Stimulated activated CD4-positive, alpha-beta T cell treated with anti-CD3 and anti-CD28 coated beads, Interleukin-1b, Interleukin-23, amount 100 ng/mL, for 48 hours (primary cell): ENCODE results near the gene WDR70.

Source experiments
- DNase-seq: peaks from one replicate; pipeline ENCODE4 v3.0.0-alpha.2; 2020

The WDR70 gene

DNA sequence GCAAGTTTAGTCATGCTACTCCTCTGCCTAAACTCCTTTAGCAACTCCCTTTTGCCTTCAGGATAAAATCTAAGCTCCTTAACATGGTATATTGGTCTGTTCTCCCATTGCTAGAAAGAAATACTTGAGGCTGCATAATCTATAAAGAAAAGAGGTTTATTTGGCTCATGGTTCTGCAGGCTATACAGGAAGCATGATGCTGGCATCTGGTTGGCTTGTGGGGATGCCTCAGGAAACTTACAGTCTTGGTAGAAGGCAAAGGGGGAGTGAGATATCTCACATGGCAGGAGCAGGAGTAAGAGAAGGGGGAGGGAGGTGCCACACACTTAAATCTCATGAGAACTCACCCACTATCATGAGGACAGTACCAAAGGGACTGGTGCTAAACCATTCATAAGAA lies 315.7 kb downstream of the WDR70 start:
- DNase-seq = no peak

DNA sequence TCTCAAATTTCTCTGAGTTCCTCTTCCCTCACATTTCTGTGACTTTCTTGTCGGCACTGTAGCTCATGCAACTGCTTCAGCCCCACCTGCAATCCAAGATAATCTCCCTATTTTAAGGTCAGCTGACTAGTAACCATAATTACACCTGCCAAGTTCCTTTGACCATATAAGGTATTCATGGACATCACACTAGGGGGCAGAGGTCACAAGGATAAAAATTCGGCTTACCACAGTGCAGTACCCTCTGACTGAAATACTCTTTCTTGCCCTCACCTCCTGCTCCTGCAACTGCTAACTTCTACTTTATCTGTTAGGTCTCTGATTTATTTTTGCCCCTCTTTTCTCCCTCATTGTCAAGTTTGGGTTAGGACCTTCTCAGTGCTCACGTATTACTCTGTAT lies 316.5 kb downstream of the WDR70 start:
- no peak for DNase-seq

DNA sequence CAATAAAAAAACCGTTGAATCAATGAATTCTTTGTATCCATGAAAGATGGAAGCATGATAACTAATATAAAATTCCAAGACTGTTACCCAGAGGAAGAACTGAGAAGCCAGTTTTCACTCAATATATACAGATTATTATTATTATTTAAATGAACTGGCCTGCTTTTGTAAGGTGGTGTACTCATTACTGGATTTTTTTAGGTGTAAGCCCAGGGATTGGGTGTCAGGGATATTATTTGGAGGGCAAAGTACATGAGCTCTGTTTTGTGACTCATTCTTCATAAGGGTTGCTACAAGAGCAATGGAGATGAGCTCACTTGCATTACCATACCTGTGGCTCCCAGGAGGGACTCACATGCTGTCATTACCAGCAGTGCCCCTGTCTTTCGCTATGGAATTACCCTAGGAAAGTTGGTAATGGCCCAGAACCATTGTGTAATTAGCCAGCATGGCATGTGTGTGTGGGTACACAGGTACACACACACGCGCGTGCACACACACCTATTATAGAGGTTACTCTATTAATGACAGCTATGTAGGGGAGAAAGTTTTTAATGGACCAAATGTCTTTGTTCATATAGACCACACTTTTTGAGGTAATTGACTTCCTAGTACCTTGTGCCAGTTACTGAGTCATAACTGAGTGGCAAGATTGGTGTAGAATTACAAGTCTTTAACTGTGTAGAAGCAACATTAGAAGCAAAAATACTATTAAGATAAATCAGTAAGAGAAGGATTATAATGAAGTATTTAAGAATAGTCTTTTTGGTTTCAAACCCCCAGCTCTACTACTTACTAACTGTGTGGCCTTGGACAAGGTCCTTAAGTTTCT lies 317.3 kb downstream of the WDR70 start:
- no peak for DNase-seq

DNA sequence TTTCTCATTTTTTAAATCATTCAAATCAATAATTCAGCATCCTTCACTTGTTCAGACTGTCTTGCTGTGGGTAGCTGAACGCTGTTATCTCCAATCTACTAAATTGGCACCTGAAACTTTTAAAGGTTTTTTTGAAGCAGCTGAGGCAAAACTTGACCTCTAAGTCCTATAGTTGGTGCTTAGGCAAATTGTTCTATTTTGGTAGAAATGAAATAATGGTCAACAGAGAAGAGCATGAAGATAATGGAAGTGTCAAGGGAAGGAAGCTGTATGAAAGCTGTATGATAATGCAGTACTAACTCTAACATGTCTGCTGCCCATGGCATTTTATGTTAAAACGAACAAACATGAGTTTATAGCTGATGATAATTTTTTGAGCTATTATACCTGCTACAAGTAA lies 322.8 kb downstream of the WDR70 start:
- DNase-seq = no peak

DNA sequence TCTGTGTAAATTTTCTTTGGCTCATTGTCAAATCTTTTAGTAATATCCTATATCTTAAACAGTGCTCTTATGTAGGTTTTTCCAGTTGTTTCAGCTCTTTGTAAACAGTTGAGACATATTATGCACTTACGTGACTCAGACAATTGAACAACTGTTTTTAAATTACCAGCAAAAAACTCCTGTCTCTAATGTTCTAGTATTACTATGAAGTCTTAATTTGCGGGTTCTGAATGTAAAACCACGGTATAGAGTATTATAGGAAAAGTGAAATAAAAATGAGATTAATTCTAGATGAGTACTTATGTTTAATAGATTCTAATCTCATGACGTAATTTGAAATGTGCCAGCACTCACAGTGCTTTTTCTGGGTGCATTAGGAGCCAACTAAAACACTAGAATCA lies 324.7 kb downstream of the WDR70 start:
- no peak for DNase-seq

DNA sequence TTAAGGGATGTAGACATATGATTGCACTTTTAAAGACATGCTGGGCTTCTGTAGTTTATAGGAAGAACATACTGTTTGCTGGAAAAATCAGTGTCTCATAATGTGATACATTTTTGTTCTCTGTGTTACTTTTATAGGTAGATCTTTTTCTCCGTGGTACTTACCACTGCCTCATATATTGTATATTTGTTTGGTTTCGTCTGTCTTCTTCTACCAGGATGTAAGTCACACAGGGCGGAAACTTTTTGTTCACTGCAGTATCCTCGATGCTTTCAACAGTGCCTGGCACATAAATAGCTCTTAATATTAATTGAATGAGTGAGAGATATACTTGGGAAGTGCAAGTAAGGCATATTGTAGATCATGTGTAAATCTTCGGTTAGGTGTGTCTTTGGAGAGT lies 325.3 kb downstream of the WDR70 start:
- no peak for DNase-seq

DNA sequence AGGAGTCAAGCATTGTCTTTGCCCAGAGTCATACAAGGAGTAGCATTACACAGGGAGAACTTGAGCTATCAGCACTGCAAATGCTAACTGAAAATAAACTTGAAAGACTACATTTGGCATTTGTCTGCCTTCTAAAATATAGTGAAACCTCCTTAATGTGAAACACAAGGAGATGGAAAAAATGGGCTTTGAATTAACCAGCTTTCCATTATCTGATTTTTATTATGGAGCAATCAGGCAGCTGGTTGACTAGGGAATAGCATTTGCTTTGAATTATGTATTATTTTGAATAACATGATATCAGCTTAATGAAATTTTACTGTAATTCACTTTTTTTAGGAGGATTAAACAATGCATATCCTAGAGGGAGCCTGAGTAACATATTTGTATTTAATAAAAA lies 329.9 kb downstream of the WDR70 start:
- no peak for DNase-seq

DNA sequence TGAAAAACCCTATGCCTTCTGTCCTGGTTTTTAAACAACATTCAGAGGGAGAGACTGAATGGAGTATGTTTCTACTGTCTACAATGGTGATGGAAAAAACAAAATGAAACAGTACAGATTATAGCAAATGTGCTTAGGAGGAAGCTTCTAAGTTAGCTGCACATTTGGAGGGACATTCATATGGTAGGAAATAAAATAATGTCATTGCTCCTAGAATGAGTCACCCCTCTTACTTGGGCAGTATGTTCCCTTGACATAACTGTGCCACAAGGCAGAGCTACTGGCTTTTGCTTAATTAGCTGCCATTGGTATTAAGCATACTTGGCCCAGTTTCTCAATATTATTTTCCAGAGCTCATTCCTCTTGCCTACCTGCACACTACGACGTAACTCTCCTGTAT lies 331.8 kb downstream of the WDR70 start:
- no peak for DNase-seq

DNA sequence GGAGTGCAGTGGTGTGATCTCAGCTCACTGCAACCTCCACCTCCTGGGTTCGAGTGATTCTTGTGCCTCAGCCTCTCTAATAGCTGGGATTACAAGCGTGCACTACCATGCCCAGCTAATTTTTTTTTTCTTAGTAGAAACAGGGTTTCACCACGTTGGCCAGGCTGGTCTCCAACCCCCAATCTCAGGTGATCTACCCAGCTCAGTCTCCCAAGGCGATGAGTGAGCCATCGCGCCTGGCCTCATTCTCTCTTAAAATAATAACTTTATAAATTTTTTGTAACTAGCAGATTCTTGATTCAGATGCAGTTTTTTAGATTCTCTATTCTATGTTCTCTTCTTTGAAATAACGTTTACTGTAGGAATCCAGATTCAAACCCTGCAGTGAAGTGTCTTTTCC lies 333.6 kb downstream of the WDR70 start:
- no peak for DNase-seq

DNA sequence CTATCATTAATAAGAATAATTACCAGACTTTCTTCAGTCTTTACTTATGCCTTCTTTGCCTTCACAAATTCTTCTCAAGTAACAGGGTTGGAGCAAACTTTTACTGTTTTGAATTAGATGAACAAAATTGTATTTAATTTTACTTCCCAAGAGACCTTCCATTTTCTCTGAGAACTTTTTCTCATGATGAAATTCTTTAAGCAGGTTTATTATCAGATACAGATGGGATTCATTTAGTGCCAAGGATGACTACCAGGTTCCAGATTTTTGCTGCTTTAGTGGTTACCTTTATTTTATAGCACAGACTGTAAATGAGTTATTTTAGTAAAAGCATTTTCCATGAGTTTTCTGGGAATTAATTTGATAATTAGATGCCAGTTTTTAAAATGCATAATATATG lies 335.6 kb downstream of the WDR70 start:
- no peak for DNase-seq

DNA sequence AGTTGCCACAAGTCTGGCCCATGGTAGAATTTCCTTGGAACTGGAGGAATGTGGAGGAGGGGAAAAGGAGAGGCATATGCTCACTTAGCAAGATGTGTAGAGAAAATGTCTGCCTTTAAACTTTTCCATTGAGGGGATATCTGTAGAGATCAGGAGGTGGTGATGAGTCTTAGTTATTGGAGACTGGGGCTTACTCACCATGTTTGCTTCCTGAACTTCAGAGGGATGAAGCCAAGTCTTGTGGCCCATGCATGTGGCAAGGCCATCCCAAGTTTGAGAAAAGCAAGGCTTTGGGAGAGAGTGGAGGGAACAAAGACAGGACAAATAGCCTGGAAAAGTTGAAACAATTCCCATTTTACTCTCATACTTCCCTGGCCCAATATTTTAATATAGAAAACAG lies 336.2 kb downstream of the WDR70 start:
- DNase-seq = no peak

DNA sequence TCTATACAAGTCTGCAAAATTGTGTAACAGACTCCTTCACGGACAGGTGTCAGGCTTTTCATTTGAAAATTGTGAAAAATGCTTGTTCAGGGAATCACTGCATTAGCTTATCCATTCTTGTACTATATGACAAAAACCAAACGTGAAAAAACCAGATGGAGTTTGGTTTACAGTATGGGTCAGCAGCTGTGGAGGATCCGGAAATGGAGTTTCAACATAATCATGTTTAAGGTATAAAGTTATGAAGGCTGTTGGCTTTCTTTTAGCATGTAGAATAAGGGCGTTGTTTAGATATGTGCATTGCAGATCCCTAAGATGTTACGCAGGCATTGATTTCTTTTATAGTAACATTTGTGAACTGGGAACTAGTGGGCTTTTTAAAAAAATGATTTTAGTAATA lies 336.9 kb downstream of the WDR70 start:
- DNase-seq = no peak

DNA sequence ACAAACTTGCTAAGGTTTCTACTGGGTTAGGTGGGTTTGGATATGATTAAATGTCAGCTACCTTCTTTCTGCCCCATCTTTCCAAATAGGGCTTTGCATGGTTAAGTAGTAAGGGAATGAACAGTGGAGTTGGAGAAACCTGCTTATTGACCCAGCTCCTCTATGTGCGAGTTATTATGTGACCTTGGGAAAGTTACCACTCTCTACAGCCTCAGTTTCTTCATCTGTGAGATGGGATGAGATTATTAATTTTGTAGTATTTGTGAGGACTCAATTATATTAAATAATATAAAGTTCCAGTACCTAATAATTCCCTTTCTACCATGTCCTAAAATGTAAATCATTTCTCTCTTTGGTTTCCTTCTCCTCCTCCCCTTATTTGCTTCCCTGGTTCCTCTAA lies 337.3 kb downstream of the WDR70 start:
- DNase-seq = no peak

DNA sequence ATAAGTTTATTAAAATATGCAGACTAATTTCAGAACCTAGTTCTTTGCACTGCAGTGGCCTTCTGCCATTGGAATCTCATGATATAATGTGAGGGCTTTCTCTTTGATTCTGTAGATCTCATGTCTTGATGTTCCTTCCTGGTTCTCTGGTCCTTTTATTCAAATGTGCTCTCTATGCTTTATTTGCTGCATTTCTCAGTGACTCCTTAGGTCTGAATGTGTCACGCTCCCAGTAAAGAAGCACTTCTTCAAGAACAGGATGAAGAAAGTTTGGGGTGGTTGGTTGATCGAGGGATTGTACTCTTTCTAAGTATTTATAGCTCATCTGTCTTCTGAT lies 338.1 kb downstream of the WDR70 start:
- no peak for DNase-seq

DNA sequence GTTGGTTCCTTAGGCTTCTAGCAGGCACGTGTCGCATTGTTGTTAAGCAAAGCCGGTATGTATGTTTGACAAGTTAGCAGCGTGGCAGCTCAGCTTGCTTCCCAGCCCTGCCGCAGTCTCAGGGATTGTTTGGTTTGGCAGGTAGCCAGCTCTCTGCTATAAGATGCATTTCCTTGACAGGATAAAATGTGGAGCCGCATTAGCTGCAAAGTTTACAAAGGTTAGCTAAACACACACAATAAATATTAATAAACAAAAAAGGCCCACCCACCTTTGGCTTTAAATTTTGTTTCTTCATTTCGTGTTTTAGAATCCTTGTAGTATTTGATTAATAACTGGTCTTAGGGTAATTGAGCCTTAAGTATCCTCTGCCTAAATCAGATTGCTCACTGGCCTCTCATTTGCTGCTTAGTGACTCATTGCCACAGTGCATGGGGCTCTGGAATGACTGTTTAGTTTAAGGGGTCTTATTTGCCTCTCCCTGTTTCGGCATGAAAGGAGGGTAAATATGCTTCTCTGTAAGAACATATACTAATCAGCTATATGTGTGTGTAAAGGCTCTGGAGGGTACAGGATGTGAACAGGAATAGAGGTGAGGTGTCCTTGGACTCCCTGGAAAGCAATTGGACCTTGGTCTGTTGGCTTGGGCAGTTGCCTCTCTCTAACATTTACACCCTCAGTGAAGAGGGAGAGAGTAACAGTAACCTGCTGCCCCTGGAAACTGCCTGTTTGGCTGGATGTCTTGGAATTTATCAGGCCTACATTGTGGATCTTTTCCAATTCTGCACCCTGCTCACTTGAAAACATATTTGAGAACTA lies 338.7 kb downstream of the WDR70 start:
- DNase-seq = no peak

DNA sequence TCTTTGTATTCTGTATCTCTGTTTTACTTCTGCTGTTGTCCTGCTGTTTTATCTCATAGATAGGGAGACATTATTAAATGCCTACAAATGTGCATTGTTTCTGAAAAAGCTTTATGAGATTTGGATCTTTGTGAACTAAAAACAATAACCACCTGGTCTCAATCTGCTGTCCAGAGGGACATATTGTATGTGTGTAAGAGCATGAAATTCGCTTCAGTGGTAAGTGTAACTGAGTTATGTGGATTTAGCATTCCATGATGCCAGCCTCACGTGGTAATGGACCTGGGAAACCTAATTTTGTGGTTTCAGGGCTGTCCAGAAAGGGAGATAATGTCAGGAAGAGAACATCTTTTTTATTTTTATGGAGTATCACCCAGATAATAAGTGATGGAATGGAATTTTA lies 341.4 kb downstream of the WDR70 start:
- DNase-seq = no peak

DNA sequence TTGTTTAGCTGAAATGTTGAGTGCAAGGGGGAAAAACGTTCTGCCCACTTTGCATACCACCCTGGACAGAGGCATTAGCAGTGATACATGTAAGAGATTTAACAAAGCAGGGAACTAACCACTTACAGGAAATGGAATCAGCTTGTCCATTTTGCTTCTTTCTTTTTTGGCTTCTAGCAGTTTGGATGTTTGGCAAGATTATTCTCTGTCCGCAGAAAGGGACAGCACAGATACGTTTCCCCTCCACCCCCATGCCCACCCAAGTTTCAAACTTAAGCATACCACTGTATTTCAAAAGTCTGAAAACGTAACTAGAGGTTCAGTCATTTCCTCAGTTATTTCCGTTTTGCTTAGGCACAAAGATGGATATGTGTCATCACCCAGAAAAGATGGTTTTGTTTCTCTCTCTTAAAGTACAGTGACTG lies 342.3 kb downstream of the WDR70 start:
- DNase-seq = peak; percentile 21

DNA sequence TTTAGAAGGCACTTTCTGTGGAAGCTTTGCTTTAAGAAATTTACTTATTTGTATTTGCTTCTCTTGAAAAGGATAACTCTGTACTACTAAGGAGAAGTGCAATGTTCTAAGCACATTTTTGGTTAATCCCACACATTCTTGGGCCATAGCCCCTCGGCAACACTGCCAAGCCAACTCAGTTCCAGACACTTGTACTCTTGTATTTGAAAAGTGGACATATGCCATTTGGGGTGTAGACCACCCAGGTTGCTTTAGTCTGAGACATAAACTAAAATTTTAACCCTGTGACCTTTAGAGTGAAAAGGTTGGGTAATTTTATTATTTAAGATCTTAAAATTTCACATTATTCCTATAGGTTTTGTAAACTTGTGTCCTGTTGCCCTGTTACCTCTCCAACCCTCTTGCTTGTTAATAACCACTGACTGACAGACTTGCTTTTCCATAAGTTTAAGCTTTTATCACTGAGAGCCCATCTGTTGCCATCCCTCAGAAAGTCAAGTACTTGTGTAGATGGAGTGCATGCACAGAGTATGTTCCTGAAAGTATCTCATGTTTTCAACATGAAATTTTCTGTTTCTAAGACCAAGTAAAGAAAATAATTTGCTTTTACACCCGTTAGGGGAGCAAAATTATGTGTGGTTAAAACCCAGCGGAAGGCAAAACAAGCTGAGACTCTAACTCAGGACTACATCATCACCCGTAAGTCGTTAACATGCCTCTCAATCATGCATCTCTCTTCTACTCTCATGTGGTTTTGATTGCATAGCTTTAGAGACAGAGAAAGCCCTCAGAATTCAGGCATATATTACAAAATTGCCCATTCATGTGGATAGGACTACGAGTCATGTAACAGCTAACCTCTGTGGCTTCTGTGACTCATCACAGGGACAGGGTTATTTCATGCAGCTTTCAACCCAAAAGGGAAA lies 343.4 kb downstream of the WDR70 start:
- DNase-seq = peak; percentile 55

DNA sequence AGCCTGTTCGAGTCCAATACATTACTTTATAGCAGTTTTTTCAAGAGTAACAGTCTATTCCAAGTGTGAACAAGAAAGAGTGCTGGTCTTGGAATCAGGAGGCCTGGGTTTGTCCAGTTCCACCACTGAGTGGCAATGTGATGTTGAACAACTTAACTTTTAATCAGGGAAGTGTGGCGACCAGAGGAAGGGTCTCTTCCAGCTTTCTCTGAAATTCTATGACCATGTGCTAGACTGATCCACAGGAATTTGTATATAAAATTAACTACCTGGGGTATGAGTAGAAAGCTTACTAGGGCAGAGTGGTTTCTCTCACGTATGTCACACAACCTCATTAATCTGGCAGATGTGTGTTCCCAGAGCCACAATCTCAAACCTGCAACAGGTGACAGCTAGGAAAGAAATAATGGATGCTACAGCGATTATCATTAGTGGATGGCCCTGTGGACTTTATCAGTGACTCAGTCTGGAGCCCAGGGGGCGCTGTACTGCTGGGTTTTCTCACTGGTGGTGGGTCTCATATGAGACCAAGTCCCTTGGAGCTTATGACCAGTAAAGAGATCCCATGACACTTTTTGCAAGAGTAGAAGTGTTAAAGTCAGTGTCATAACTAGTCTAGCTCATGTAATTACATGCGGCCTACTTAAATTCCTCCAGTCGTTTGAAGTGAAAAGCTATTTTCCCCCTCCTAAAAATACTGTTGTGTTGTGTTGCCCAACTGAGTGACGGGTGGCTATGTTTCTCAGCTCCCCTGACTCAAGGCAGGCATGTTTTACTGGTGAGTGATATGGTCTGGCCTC lies 344.2 kb downstream of the WDR70 start:
- DNase-seq = no peak

DNA sequence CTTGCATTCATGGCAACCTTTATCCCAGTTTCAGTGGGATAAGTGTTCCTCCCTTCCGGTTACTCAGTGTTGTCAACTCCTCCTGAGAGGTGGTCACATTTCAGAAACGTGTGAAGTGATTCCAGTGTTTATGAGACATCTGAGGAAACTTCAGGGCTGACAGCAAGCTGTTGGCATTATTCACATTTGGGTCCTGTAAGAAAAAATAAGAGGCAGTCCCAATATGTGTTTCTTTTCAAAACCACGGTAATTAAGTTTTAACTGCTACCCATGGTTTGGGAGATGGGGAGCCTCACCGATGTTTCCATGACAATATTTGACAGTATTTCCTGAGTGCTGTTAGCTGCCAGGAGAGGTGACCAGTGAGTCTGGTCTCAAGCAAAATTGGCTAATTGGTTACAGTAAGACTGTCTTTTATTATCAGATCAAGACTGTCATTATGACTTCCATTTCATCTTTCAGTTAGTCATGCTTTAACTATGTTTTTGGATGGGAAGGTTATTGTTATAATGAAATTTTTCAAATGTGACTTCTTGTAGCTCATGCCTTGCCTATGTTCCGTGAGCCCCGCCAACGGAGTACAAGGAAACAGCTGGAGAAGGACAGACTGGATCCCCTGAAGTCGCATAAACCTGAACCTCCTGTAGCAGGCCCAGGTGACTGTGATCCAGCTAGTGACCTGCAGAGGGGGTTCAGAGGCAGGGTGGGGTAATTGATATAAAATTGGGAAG lies 345.4 kb downstream of the WDR70 start:
- DNase-seq = no peak

DNA sequence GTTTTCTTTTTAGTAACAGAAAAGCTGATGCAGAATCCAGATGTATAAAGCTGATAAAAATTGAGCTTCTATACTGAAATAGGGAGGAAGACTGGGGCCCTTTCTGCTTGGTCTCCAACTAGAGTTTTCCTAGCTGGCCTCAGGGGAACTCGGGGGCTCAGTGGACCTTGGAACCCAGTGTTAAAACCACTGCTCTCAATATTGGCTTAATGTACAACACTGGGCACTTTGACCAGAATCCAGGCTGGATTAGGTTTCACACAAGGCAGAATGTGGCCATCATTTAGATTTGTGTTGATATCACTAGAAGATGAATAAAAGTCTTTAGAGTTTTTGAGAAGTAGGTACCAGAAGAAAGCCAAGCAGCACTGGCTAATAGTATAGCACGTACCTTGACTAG lies 346.1 kb downstream of the WDR70 start:
- DNase-seq = no peak

DNA sequence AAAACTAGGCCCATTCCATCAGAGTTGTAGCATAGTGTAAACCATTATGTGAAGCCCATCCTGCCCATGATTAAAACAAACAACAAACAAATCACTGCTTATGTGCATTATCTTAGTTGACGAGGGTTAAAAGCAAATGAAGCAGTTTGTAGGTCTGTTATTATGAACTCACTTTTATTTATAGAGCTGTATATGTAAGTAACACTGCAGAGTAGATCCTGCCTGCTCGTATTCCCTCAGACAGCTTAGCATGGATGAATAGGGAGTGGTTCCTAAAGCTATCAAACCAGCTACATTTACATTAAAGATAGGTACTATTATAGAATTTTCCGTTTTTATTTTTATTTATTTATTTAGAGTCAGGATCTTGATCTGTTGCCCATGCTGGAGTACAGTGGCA lies 348.1 kb downstream of the WDR70 start:
- DNase-seq = no peak
